GM12801 (cell line): ENCODE data around the gene GALNT2.

ENCODE experiments used
- CTCF ChIP-seq: IDR thresholded peaks from one replicate; pipeline ENCODE4 v1.5.1; 2011; ENCODE audit warnings: control low read depth; ENCODE audit not compliant: insufficient read length; ENCODE audit errors: extremely low read depth

The GALNT2 gene

DNA sequence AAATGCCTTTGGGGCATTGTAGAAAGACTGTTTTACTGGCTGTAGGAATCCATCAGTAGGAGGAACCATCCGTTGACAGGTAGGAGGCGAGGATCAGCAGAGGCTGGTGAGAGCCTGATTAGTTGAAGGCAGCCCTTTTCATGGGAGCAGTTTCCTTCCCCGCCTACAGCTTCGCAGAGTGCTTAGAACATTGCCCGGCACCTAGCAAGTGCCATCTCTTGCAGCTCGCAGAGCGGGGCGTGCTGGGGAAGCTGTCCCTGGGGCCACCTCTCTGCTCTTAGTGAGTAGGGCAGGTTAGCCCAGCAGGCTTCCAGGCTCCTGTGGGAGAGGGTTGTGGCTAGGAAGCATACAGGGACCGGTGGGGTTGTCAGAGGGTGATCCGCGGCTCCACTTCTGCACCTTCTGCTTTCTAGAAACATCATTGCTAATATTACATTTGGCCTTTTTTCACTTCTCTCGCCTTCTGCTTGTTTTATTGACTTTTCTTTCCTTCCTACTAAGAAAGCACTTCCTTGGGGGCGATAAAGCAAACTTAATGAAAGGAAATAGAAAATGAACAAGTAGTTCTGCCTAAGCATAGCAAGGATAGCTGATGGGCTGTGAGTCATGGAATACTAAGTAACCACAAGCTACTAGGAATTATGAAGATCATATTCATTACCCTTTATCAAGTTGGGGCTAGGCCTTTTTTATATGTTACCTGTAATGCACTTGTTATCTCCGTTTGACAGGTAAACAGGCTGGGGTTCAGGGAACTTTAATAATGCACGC, 176.7 kb downstream of the GALNT2 start:
- no peak for TF ChIP-seq CTCF

- no peak for TF ChIP-seq CTCF
Measured at GRCh38 chr1:230246551-230246950, 179.5 kb downstream of the GALNT2 start.

DNA sequence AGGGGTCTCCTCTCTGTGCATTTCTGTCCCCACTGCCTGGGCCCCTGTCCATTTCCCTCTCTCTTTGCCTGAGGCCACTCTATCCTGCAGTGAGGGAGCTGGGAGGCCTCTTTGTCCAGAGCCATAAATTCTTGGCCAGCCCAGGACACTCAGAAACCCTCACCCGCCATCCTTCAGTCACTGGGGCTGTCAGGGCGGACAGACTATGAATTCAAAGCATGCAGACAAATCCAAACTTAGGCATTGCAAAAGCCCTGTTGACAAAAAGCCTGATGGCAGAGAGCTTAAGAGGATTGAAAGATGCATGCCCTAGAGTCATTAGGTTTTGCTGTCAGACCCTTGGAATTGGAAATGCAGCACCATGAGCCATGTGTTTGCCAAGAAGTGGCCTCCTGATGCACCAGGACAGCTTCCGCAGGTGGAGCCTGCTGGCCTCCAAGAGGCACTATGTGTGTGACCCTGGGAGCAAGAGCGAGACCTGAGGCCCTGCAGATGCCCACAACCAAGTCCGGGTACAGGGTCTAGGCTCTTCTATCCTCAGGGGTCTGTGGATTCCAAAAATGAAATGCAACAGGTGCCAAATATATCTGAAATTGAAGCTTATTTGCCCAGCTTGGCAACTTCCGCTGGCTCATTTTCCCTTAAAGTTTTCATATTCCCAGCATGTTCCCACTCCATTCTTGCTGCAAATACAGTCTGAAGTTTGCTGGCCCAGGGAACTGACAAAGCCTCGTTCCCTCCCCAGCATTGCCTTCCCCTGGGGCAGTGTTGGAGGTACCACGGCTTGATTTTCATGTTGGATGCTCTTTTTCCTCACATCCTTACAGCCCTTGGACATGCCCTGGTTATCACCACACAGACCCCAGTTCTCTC, 181.2 kb downstream of the GALNT2 start:
- no peak for TF ChIP-seq CTCF

DNA sequence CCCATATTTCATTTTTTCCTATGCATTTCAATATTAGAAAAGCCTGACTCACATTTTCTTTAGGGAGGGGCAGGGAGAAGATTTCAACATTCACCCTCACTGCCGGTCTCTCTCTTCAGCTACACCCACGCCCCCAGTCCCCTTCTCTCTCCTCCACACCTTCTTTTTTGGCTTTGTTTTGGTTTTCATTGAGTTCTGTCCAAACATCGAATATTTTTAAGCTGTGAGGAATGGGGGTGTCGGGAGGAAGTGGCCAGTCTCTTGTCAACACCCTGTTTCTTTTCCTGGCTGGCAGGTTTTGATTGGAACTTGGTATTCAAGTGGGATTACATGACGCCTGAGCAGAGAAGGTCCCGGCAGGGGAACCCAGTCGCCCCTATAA, 181.8 kb downstream of the GALNT2 start:
- TF ChIP-seq CTCF = no peak

DNA sequence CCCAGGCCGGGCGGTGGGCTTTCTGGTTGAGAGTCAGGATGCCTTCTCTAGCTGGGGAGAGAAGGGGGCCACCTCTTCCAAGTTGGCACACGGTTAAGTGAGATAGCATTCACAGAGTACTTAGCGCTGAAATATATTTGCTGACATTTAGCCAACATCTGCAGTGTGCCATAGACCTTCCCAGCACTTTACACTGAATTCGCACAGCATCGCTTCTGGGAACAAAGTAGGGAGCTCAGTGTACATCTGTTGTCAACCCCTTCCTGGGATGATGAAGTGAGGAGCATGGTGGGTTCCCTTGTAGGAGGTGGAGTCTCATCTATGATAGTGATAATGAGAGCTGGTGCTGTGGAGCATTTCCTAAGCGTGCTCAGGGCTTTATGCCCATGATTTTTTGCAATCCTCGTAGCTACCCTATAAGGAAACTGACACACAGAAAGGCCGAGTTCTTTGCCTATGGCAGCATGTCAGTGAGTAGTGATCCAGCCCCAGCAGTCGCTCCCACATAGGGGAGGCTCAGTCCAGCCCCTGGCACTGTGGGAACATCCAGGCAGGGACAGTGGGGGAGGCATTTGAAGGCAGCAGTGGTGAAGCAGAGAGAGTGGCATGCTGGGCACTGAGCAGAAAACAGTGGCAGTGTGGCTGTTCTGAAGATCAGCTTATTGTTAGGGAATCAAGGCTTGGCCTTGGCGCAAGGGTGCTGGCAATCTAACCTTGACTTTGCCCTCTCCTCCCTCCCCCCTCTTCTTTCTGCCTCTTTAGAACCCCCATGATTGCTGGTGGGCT, 182.8 kb downstream of the GALNT2 start:
- TF ChIP-seq CTCF = no peak

DNA sequence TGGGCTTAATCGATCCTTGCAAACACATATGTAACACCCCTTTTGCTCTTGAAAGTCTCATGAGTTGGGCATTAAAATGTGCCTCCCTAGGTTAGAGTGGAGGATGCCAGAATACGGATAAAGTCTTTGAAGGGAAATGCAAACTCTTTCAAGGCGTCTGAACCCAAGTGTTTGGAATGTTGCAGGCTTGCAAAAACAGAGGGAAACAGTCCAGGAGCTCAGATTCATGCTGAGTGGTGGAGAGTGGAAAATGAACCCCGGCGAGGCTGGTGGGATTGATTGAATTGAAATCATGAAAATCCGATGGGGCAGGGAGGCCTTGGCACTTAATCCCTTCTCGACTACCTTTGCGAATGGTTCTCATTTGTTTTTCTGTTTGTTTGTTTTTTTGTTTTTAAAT, 183.6 kb downstream of the GALNT2 start:
- no peak for TF ChIP-seq CTCF

GRCh38 chr1:230251644-230252191, 184.7 kb downstream of the GALNT2 start:
- TF ChIP-seq CTCF = no peak
